Measurements from ENCODE around the gene IFIT2.
"Not testable (repeated sequence)": the region's sequence is repeated elsewhere in the genome, so short reads cannot be mapped to it uniquely, and the experiment has no call there.

The IFIT2 gene

GRCh38 chr10:89279421-89279869 is 22.4 kb upstream of the IFIT2 start:
- DNase-seq (ENCODE audit: low spot score) = no peak

GRCh38 chr10:89280508-89280907 is 21.3 kb upstream of the IFIT2 start:
- DNase-seq (ENCODE audit: low spot score) = no peak

GRCh38 chr10:89281606-89282395 is 20.0 kb upstream of the IFIT2 start:
- no peak for DNase-seq (ENCODE audit: low spot score)

- DNase-seq (ENCODE audit: low spot score) = peak; percentile 70
These were observed 18.6 kb upstream of the IFIT2 start for GRCh38 chr10:89283025-89283935.

- DNase-seq (ENCODE audit: low spot score) = peak; percentile 88
These were observed 17.8 kb upstream of the IFIT2 start for GRCh38 chr10:89283936-89284475.

GRCh38 chr10:89284711-89285110 is 17.1 kb upstream of the IFIT2 start:
- DNase-seq (ENCODE audit: low spot score) = not testable (repeated sequence)

GRCh38 chr10:89285303-89285702 is 16.5 kb upstream of the IFIT2 start:
- not testable (repeated sequence) for DNase-seq (ENCODE audit: low spot score)

- DNase-seq (ENCODE audit: low spot score) = no peak
These were observed 7.1 kb upstream of the IFIT2 start for GRCh38 chr10:89294721-89295239.

- DNase-seq (ENCODE audit: low spot score) = no peak
These were observed 6.2 kb upstream of the IFIT2 start for GRCh38 chr10:89295597-89295996.

GRCh38 chr10:89296220-89296648 is 5.6 kb upstream of the IFIT2 start:
- DNase-seq (ENCODE audit: low spot score) = no peak

GRCh38 chr10:89297356-89297755 is 4.5 kb upstream of the IFIT2 start:
- no peak for DNase-seq (ENCODE audit: low spot score)

GRCh38 chr10:89297791-89298190 is 4.1 kb upstream of the IFIT2 start:
- DNase-seq (ENCODE audit: low spot score) = no peak

GRCh38 chr10:89299031-89299430 is 2.8 kb upstream of the IFIT2 start:
- no peak for DNase-seq (ENCODE audit: low spot score)

GRCh38 chr10:89301232-89301631 is 614 bp upstream of the IFIT2 start:
- no peak for DNase-seq (ENCODE audit: low spot score)

- DNase-seq (ENCODE audit: low spot score) = no peak
These were observed 779 bp downstream of the IFIT2 start for GRCh38 chr10:89302625-89303024.

GRCh38 chr10:89303161-89303560 is 1.3 kb downstream of the IFIT2 start:
- no peak for DNase-seq (ENCODE audit: low spot score)

- no peak for DNase-seq (ENCODE audit: low spot score)
These were observed 2.2 kb downstream of the IFIT2 start for GRCh38 chr10:89304026-89304425.

- no peak for DNase-seq (ENCODE audit: low spot score)
These were observed 2.6 kb downstream of the IFIT2 start for GRCh38 chr10:89304446-89304845.

- DNase-seq (ENCODE audit: low spot score) = no peak
These were observed 3.1 kb downstream of the IFIT2 start for GRCh38 chr10:89304925-89305324.

- DNase-seq (ENCODE audit: low spot score) = no peak
These were observed 4.1 kb downstream of the IFIT2 start for GRCh38 chr10:89305766-89306433.

All from SK-N-DZ (cell line).